Activated CD4-positive, alpha-beta T cell treated with anti-CD3 and anti-CD28 coated beads for 1 hour (primary cell): Measurements from ENCODE around the gene CD81.

ENCODE experiments used
- DNase-seq: peaks from one replicate; pipeline ENCODE4 v3.0.0-alpha.2; 2020

Gene CD81

GRCh38 chr11:2423157-2424025 is 46.3 kb downstream of the CD81 start:
- no peak for DNase-seq

GRCh38 chr11:2424811-2425495 is 47.8 kb downstream of the CD81 start:
- DNase-seq = no peak

GRCh38 chr11:2425506-2425905 is 48.4 kb downstream of the CD81 start:
- no peak for DNase-seq

- DNase-seq = no peak
Observed at GRCh38 chr11:2426221-2426620, 49.1 kb downstream of the CD81 start.

GRCh38 chr11:2426826-2427521 is 49.9 kb downstream of the CD81 start:
- no peak for DNase-seq

- DNase-seq = no peak
Observed at GRCh38 chr11:2427721-2428321, 50.7 kb downstream of the CD81 start.

GRCh38 chr11:2428322-2428795 is 51.2 kb downstream of the CD81 start:
- peak; percentile 83 for DNase-seq

- no peak for DNase-seq
Observed at GRCh38 chr11:2431395-2431794, 54.3 kb downstream of the CD81 start.

- DNase-seq = no peak
Observed at GRCh38 chr11:2432171-2432621, 55.1 kb downstream of the CD81 start.

- no peak for DNase-seq
Observed at GRCh38 chr11:2432628-2433071, 55.5 kb downstream of the CD81 start.

- DNase-seq = no peak
Observed at GRCh38 chr11:2433106-2433925, 56.2 kb downstream of the CD81 start.

- no peak for DNase-seq
Observed at GRCh38 chr11:2434008-2434407, 56.9 kb downstream of the CD81 start.

GRCh38 chr11:2434506-2435255 is 57.6 kb downstream of the CD81 start:
- no peak for DNase-seq

- DNase-seq = no peak
Observed at GRCh38 chr11:2435288-2436012, 58.3 kb downstream of the CD81 start.

- DNase-seq = no peak
Observed at GRCh38 chr11:2436013-2436520, 59.0 kb downstream of the CD81 start.

GRCh38 chr11:2436521-2437031 is 59.5 kb downstream of the CD81 start:
- no peak for DNase-seq

GRCh38 chr11:2437516-2437915 is 60.4 kb downstream of the CD81 start:
- no peak for DNase-seq

GRCh38 chr11:2439820-2440219 is 62.7 kb downstream of the CD81 start:
- DNase-seq = no peak

- no peak for DNase-seq
Observed at GRCh38 chr11:2440646-2441045, 63.5 kb downstream of the CD81 start.

GRCh38 chr11:2441171-2441570 is 64.1 kb downstream of the CD81 start:
- no peak for DNase-seq
